H1 (cell line): Measurements from ENCODE around the gene NEO1. TPM values are rescaled to one million over a fixed set of nuclear protein-coding genes. Genes with fewer than 3 reads are reported as not detected.

ENCODE experiments used
- CTCF ChIA-PET: fragments of 300-600 bp; sonication (Branson Sonifier 250); formaldehyde crosslinking; loops from one replicate; lab custom pipeline; 2021; ENCODE audit not compliant: partially characterized antibody; lab: Charles Lee
- POLR2A ChIA-PET: fragments of 300-600 bp; sonication (Branson Sonifier 250); formaldehyde crosslinking; loops from one replicate; lab custom pipeline; 2021; ENCODE audit warnings: inconsistent platforms; ENCODE audit not compliant: partially characterized antibody; lab: Charles Lee
- DNase-seq, 2 experiments: peaks; one replicate each; pipeline versions ENCODE4 v3.0.0 to v3.0.0-alpha.2; 2010 to 2022; ENCODE audit warnings: low spot score in 2 of 2, low read depth in 1 of 2, mixed read lengths in 1 of 2
- FAIRE-seq: peaks from 2 replicates; lab custom pipeline; 2011; peaks lifted over from hg19 to GRCh38; lab: Jason Lieb, UNC
- H2AFZ ChIP-seq: 2 replicates; pipeline ENCODE4 v1.8.1; 2012; ENCODE audit warnings: low read length, inconsistent platforms
- H2AK5ac ChIP-seq: 2 replicates; pipeline ENCODE4 v1.6.1; 2013; ENCODE audit warnings: low read depth, low read length
- H2BK120ac ChIP-seq: replicated peaks from 2 replicates; pipeline ENCODE3; 2013; ENCODE audit warnings: low read depth, low read length, inconsistent platforms
- H2BK12ac ChIP-seq: 2 replicates; pipeline ENCODE4 v1.6.1; 2013; ENCODE audit warnings: low read depth, low read length
- H2BK15ac ChIP-seq: 2 replicates; pipeline ENCODE4 v1.6.1; 2013; ENCODE audit warnings: low read length
- H2BK20ac ChIP-seq: 2 replicates; pipeline ENCODE4 v1.6.1; 2013; ENCODE audit warnings: low read length
- H2BK5ac ChIP-seq: 2 replicates; pipeline ENCODE4 v1.6.1; 2013; ENCODE audit warnings: low read depth, low read length
- H3K14ac ChIP-seq: 2 replicates; pipeline ENCODE4 v1.6.1; 2013; ENCODE audit warnings: inconsistent platforms; ENCODE audit not compliant: insufficient read length
- H3K18ac ChIP-seq: 2 replicates; pipeline ENCODE4 v1.6.1; 2013; ENCODE audit warnings: low read length; ENCODE audit errors: extremely low read depth
- H3K23ac ChIP-seq: 2 replicates; pipeline ENCODE4 v1.6.1; 2013; ENCODE audit warnings: inconsistent platforms; ENCODE audit not compliant: insufficient read length
- H3K23me2 ChIP-seq: 2 replicates; pipeline ENCODE4 v1.6.1; 2013; ENCODE audit warnings: low read depth, low read length
- H3K27ac ChIP-seq: 2 replicates; pipeline ENCODE4 v1.6.1; 2011; ENCODE audit warnings: low read depth, low read length, inconsistent platforms
- H3K27me3 ChIP-seq, 4 experiments: replicated peaks in 1 of 4; 1 replicate in 1 of 4; 2 replicates in 3 of 4; pipeline versions ENCODE4 v1.6.1 to v1.8.1; 2011 to 2013; ENCODE audit warnings: low read length in 3 of 4, mild to moderate bottlenecking in 3 of 4, inconsistent platforms in 2 of 4, mixed read lengths in 2 of 4, moderate library complexity in 1 of 4; ENCODE audit not compliant: control insufficient read depth in 3 of 4, insufficient read depth in 3 of 4; ENCODE audit errors: extremely low read depth in 1 of 4
- H3K36me3 ChIP-seq, 4 experiments: 2 replicates each; pipeline versions ENCODE4 v1.6.1 to v1.8.1; 2011 to 2013; ENCODE audit warnings: mild to moderate bottlenecking in 4 of 4, low read length in 3 of 4, moderate library complexity in 2 of 4, control low read depth in 1 of 4, inconsistent platforms in 1 of 4; ENCODE audit not compliant: insufficient read depth in 4 of 4, control insufficient read depth in 2 of 4
- H3K4ac ChIP-seq: replicated peaks from 2 replicates; pipeline ENCODE3; 2013; ENCODE audit warnings: low read length, low read depth, mixed read lengths, inconsistent platforms; ENCODE audit not compliant: insufficient read length
- H3K4me1 ChIP-seq, 4 experiments: replicated peaks in 1 of 4; 1 replicate in 1 of 4; 2 replicates in 3 of 4; pipeline versions ENCODE4 v1.6.1 to v1.8.1; 2011 to 2013; ENCODE audit warnings: low read length in 3 of 4, inconsistent platforms in 2 of 4, mixed read lengths in 1 of 4; ENCODE audit not compliant: insufficient read depth in 4 of 4, control insufficient read depth in 3 of 4
- H3K4me2 ChIP-seq, 2 experiments: 2 replicates each; pipeline versions ENCODE4 v1.6.1 to v1.8.1; 2011 to 2013; ENCODE audit warnings: low read depth in 2 of 2, low read length in 2 of 2, control low read depth in 1 of 2, inconsistent platforms in 1 of 2, mild to moderate bottlenecking in 1 of 2; ENCODE audit not compliant: insufficient read depth in 1 of 2
- H3K4me3 ChIP-seq, 4 experiments: fragments of 200-600, 300-600 bp in 1 of 4; sonication (generic), shearing (Covaris generic), sonication (Bioruptor Twin) in 1 of 4; 2 replicates each; pipeline versions ENCODE4 v1.5.1 to v1.8.1; 2011 to 2016; ENCODE audit warnings: low read length in 4 of 4, low read depth in 3 of 4, control low read depth in 2 of 4, inconsistent platforms in 2 of 4, mild to moderate bottlenecking in 2 of 4, mixed read lengths in 1 of 4, moderate library complexity in 1 of 4; ENCODE audit not compliant: insufficient read depth in 2 of 4; ENCODE audit errors: extremely low read depth in 1 of 4
- H3K56ac ChIP-seq: replicated peaks from 2 replicates; pipeline ENCODE3; 2013; ENCODE audit warnings: low read depth, mild to moderate bottlenecking, mixed read lengths, low read length, inconsistent platforms; ENCODE audit not compliant: insufficient read length
- H3K79me1 ChIP-seq: 2 replicates; pipeline ENCODE4 v1.6.1; 2013; ENCODE audit warnings: low read depth, low read length, control low read depth
- H3K79me2 ChIP-seq, 2 experiments: 2 replicates each; pipeline versions ENCODE4 v1.6.1 to v1.8.1; 2012 to 2013; ENCODE audit warnings: low read length in 2 of 2, mild to moderate bottlenecking in 2 of 2, inconsistent platforms in 1 of 2; ENCODE audit not compliant: insufficient read depth in 2 of 2, control insufficient read depth in 1 of 2
- H3K9ac ChIP-seq, 4 experiments: replicated peaks in 1 of 4; 1 replicate in 1 of 4; 2 replicates in 3 of 4; pipeline versions ENCODE4 v1.6.1 to v1.8.1; 2011 to 2013; ENCODE audit warnings: low read depth in 3 of 4, low read length in 3 of 4, control low read depth in 2 of 4, mild to moderate bottlenecking in 2 of 4, moderate library complexity in 2 of 4, inconsistent platforms in 1 of 4; ENCODE audit errors: extremely low read depth in 1 of 4
- H3K9me3 ChIP-seq, 2 experiments: 2 replicates each; pipeline versions ENCODE4 v1.6.1 to v1.8.1; 2012 to 2013; ENCODE audit warnings: mild to moderate bottlenecking in 2 of 2, moderate library complexity in 2 of 2, control low read depth in 1 of 2, inconsistent platforms in 1 of 2, low read depth in 1 of 2, low read length in 1 of 2, mixed read lengths in 1 of 2; ENCODE audit not compliant: insufficient read depth in 2 of 2
- H4K20me1 ChIP-seq, 2 experiments: replicated peaks in 1 of 2; 2 replicates each; pipeline versions ENCODE3 to v1.8.1; 2011 to 2013; ENCODE audit warnings: inconsistent platforms in 2 of 2, low read length in 2 of 2, mild to moderate bottlenecking in 1 of 2; ENCODE audit not compliant: insufficient read depth in 2 of 2, control insufficient read depth in 1 of 2
- H4K5ac ChIP-seq: 2 replicates; pipeline ENCODE4 v1.6.1; 2013; ENCODE audit warnings: low read length, low read depth, mixed read lengths, inconsistent platforms; ENCODE audit not compliant: insufficient read length
- H4K8ac ChIP-seq: 2 replicates; pipeline ENCODE4 v1.8.0; 2013; ENCODE audit warnings: mild to moderate bottlenecking, moderate library complexity, low read length, inconsistent platforms; ENCODE audit not compliant: insufficient read depth; ENCODE audit errors: extremely low read depth
- H4K91ac ChIP-seq: replicated peaks from 2 replicates; pipeline ENCODE3; 2013; ENCODE audit warnings: low read length, mixed read lengths, inconsistent platforms; ENCODE audit not compliant: insufficient read length
- CBX8 ChIP-seq: fragments of 300-800, 300-1000 bp; sonication (generic); IDR thresholded peaks from 2 replicates; pipeline ENCODE4 v1.7.1; 2016; ENCODE audit warnings: low read depth, low read length, borderline replicate concordance
- CREB1 ChIP-seq: IDR thresholded peaks from 2 replicates; pipeline ENCODE4 v1.6.1; 2012; ENCODE audit warnings: inconsistent platforms
- JUND ChIP-seq: IDR thresholded peaks from 2 replicates; pipeline ENCODE4 v1.6.1; 2011; ENCODE audit warnings: mild to moderate bottlenecking, improper control_type of control experiment, low read length
- SIX5 ChIP-seq: IDR thresholded peaks from 2 replicates; pipeline ENCODE4 v1.6.1; 2011; ENCODE audit warnings: mild to moderate bottlenecking, low read depth, low read length
- polyA plus RNA-seq, 7 experiments: library from polyadenylated mRNA; depleted of rRNA in 3 of 7; stranded (reverse) in 5 of 7; unstranded in 2 of 7; fragments of >200 nt in 5 of 7; fragments of 200-250 nt in 2 of 7; gene quantifications; 1 replicate in 5 of 7; 2 replicates in 1 of 7; 4 replicates in 1 of 7; pipeline versions ENCODE4 v1.2.1 to v1.2.3, GENCODE V29; 2011 to 2013; ENCODE audit warnings: missing spikeins in 2 of 7, mixed read lengths in 2 of 7
- total RNA-seq: library from RNA; stranded (reverse); fragmentation: NEBNext Ultra II Directional; extraction: Animal tissue kit (Norgen Biotek cat#: 25700); gene quantifications from 2 replicates; pipeline ENCODE4 v1.2.1, GENCODE V29; 2021

The NEO1 gene
- total and polyA plus RNA-seq, 2 of the 8 experiments (the other 6 are each of a cell fraction or from before 2014, with no cell fraction given): 36.0 to 51.0 TPM

GRCh38 chr15:73246439-73246838, 194.2 kb downstream of the NEO1 start:
- Histone ChIP-seq H3K9me3 (no peaks in the 10 kb centered on the region), H3K23ac (no peak overlapping the region), H2BK20ac (no peak overlapping the region), H3K79me2 (no peaks in the 10 kb centered on the region), H3K36me3 (peaks cover 0 to 10% (median 4%) of the 10 kb centered on the region in 4 experiments; a peak in 6 of 8 replicates), H4K20me1 (peaks cover 0 to 5% of the 10 kb centered on the region in 2 experiments), H4K8ac (no peak overlapping the region), H2BK12ac (no peak overlapping the region), H3K9ac (no peak overlapping the region), H3K23me2 (no peaks in the 10 kb centered on the region), H4K5ac (no peak overlapping the region), H4K91ac (no peak overlapping the region), H3K4me3 (no peak overlapping the region), H2AK5ac (no peak overlapping the region), H3K27me3 (no peaks in the 10 kb centered on the region), H3K18ac (no peak overlapping the region), H2BK15ac (no peak overlapping the region), H3K4me2 (no peak overlapping the region), H3K14ac (no peak overlapping the region), H3K56ac (no peak overlapping the region), H2AFZ (no peak overlapping the region), H2BK5ac (no peak overlapping the region), H2BK120ac (no peak overlapping the region), H3K27ac (no peak overlapping the region), H3K4me1 (no peaks in the 10 kb centered on the region), H3K79me1 (no peaks in the 10 kb centered on the region), H3K4ac (no peak overlapping the region)
- CTCF ChIA-PET: interaction anchor here (0.9 to 3.8 kb wide), 6 partner anchors 9 to 34 kb away, joined by 3 to 19 read pairs (median 4); no protein-coding TSS in a partner anchor
- FAIRE-seq (no peak), DNase-seq (no peak)
- POLR2A ChIA-PET: no interaction called here
- no peak for TF ChIP-seq CBX8
- TF ChIP-seq JUND: no peak
- TF ChIP-seq SIX5: no peak
- TF ChIP-seq CREB1: no peak
